ENCODE measurements around the gene CNGB1. TPM values are rescaled to one million over a fixed set of nuclear protein-coding genes. Genes with fewer than 3 reads are reported as not detected.
A peak's percentile ranks its signal among the peaks of the same experiment; 100 is the strongest.

CNGB1 gene
- total RNA-seq, 1 experiment from 2014 or later = 0.04 TPM

GRCh38 chr16:57977418-57978069 is 6.6 kb upstream of the CNGB1 start:
- DNase-seq (no peak), ATAC-seq (no peak)
- Histone ChIP-seq H3K9me2 (replicated peaks; ENCODE audit: low read length) (no peaks in the 10 kb centered on the region), H3K4me2 (ENCODE audit: low read length) (no peak overlapping the region), H3K27me3 (ENCODE audit: low read length) (no peaks in the 10 kb centered on the region), H3K4me1 (ENCODE audit: insufficient read depth, low read length) (no peaks in the 10 kb centered on the region), H3K36me3 (ENCODE audit: low read depth, low read length) (no peaks in the 10 kb centered on the region), H3K79me2 (ENCODE audit: low read length) (no peaks in the 10 kb centered on the region), H3F3A (ENCODE audit: low read length, unreplicated experiment) (no peaks in the 10 kb centered on the region), H3K27ac (ENCODE audit: low read length) (no peak overlapping the region), H2AFZ (ENCODE audit: low read length) (no peak overlapping the region), H3K9ac (ENCODE audit: low read length) (no peak overlapping the region), H4K20me1 (ENCODE audit: low read length) (no peaks in the 10 kb centered on the region), H3K9me3 (ENCODE audit: low read length) (no peaks in the 10 kb centered on the region), H3K4me3 (ENCODE audit: low read length) (no peak overlapping the region)
- BruUV-seq (replicated peaks) = no TSS peak
- TF ChIP-seq CTCF (conservative IDR thresholded peaks at IDR 0.05; ENCODE audit: low read depth, low read length) = no peak
- no peak for TF ChIP-seq EZH2 (IDR thresholded peaks at IDR 0.05; ENCODE audit: low read length, unreplicated experiment)
- TF ChIP-seq EZH2phosphoT487 (IDR thresholded peaks at IDR 0.05; ENCODE audit: borderline replicate concordance, low read length) = no peak
- intact Hi-C loops (cut with micrococcal nuclease) = no loop called here
- ChIA-PET CTCF (no interaction called here), POLR2A (ENCODE audit: unreplicated experiment) (no interaction called here)

GRCh38 chr16:57976331-57976796 is 5.4 kb upstream of the CNGB1 start:
- no peaks in the 10 kb centered on the region for H3K4me1 ChIP-seq (ENCODE audit: insufficient read depth, low read length)
- H2AFZ ChIP-seq (ENCODE audit: low read length) = no peak overlapping the region
- H3K9me3 ChIP-seq (ENCODE audit: low read length) = no peaks in the 10 kb centered on the region
- TF ChIP-seq EZH2 (IDR thresholded peaks at IDR 0.05; ENCODE audit: low read length, unreplicated experiment) (no peak), EZH2phosphoT487 (IDR thresholded peaks at IDR 0.05; ENCODE audit: borderline replicate concordance, low read length) (no peak), CTCF (conservative IDR thresholded peaks at IDR 0.05; ENCODE audit: low read depth, low read length) (no peak)
- no peaks in the 10 kb centered on the region for H3K79me2 ChIP-seq (ENCODE audit: low read length)
- H4K20me1 ChIP-seq (ENCODE audit: low read length) = no peaks in the 10 kb centered on the region
- H3K4me2 ChIP-seq (ENCODE audit: low read length) = no peak overlapping the region
- no peaks in the 10 kb centered on the region for H3K27me3 ChIP-seq (ENCODE audit: low read length)
- no TSS peak for BruUV-seq (replicated peaks)
- peak; percentile 31 for ATAC-seq
- POLR2A ChIA-PET (ENCODE audit: unreplicated experiment) = no interaction called here
- intact Hi-C loops (cut with micrococcal nuclease) = no loop called here
- H3K9ac ChIP-seq (ENCODE audit: low read length) = no peak overlapping the region
- DNase-seq = no peak
- H3K4me3 ChIP-seq (ENCODE audit: low read length) = no peak overlapping the region
- H3K36me3 ChIP-seq (ENCODE audit: low read depth, low read length) = no peaks in the 10 kb centered on the region
- H3F3A ChIP-seq (ENCODE audit: low read length, unreplicated experiment) = no peaks in the 10 kb centered on the region
- no peak overlapping the region for H3K27ac ChIP-seq (ENCODE audit: low read length)
- no peaks in the 10 kb centered on the region for H3K9me2 ChIP-seq (replicated peaks; ENCODE audit: low read length)
- CTCF ChIA-PET = no interaction called here

- intact Hi-C loops (cut with micrococcal nuclease) = no loop called here
- H2AFZ ChIP-seq (ENCODE audit: low read length) = no peak overlapping the region
- H3K79me2 ChIP-seq (ENCODE audit: low read length) = no peaks in the 10 kb centered on the region
- no peaks in the 10 kb centered on the region for H3K9me3 ChIP-seq (ENCODE audit: low read length)
- DNase-seq (no peak), ATAC-seq (no peak)
- H3K9me2 ChIP-seq (replicated peaks; ENCODE audit: low read length) = no peaks in the 10 kb centered on the region
- H3F3A ChIP-seq (ENCODE audit: low read length, unreplicated experiment) = no peaks in the 10 kb centered on the region
- H3K27ac ChIP-seq (ENCODE audit: low read length) = no peak overlapping the region
- 0 out of 2 replicates have a peak, but pooled peaks cover 5% of the 10 kb centered on the region for H3K27me3 ChIP-seq (ENCODE audit: low read length)
- no peaks in the 10 kb centered on the region for H4K20me1 ChIP-seq (ENCODE audit: low read length)
- ChIA-PET POLR2A (ENCODE audit: unreplicated experiment) (no interaction called here), CTCF (no interaction called here)
- H3K4me3 ChIP-seq (ENCODE audit: low read length) = no peak overlapping the region
- no peak overlapping the region for H3K4me2 ChIP-seq (ENCODE audit: low read length)
- BruUV-seq (replicated peaks) = no TSS peak
- H3K9ac ChIP-seq (ENCODE audit: low read length) = no peak overlapping the region
- H3K4me1 ChIP-seq (ENCODE audit: insufficient read depth, low read length) = no peaks in the 10 kb centered on the region
- no peak for TF ChIP-seq CTCF (conservative IDR thresholded peaks at IDR 0.05; ENCODE audit: low read depth, low read length)
- TF ChIP-seq EZH2 (IDR thresholded peaks at IDR 0.05; ENCODE audit: low read length, unreplicated experiment) = no peak
- no peak for TF ChIP-seq EZH2phosphoT487 (IDR thresholded peaks at IDR 0.05; ENCODE audit: borderline replicate concordance, low read length)
- H3K36me3 ChIP-seq (ENCODE audit: low read depth, low read length) = no peaks in the 10 kb centered on the region
Observed at GRCh38 chr16:57972306-57972705, 1.4 kb upstream of the CNGB1 start.

Data from PC-3 (cell line).